ENCODE results near the gene OR2M5.

The OR2M5 gene

GRCh38 chr1:248144513-248145198 is at the start of gene OR2M5:
Gene OR2M5 (plus strand): TSS chr1:248145148. CDS start chr1:248145148, 0 bp downstream.
- no peak for DNase-seq

DNA sequence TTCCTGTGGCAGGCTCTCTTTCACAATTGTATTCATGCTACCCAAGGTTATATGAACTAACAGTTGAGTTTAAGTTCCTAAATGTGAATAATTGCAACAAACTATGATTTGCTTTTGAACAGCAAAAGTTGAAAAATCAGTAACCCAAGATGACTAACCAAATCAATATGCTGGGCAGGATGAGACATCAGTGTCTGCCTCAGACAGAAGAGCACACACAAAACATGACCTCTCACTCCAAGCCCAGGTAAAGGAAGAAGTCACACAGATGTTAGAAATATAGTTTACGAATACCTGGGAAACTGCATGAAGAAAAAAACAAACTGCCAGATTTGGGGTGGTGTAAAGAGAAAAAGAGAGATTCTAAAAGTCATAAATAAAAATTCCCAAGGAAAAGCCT is 46.4 kb upstream of the OR2M5 start:
- no peak for DNase-seq

- no peak for DNase-seq
Observed at GRCh38 chr1:248102847-248103246, 42.1 kb upstream of the OR2M5 start.

GRCh38 chr1:248111157-248111556 is 33.8 kb upstream of the OR2M5 start:
- no peak for DNase-seq

DNA sequence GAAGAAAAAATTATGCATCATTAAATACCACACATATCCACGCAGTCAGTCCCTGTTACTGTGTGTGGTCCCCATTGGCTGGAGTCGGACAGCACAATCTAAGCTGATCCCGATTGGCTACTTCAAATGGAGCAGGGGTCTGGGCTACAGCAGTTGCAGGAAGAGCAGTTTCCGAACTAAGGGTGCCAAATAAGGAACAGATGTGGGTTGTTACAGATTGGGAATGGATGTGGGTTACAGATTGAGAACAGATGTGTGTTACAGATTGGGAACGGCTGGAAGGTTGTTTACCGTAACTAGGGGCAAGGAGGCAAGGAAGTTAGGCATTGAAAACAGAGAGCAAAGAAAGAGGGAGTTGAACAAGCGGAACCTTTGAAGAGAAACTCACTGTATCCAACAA is 30.1 kb upstream of the OR2M5 start:
- no peak for DNase-seq

- DNase-seq: no peak
Observed at GRCh38 chr1:248127653-248128052, 17.3 kb upstream of the OR2M5 start.

GRCh38 chr1:248136811-248137210 is 8.1 kb upstream of the OR2M5 start:
- no peak for DNase-seq

GRCh38 chr1:248140846-248141245 is 4.1 kb upstream of the OR2M5 start:
- DNase-seq: no peak

- no peak for DNase-seq
Observed at GRCh38 chr1:248143311-248143710, 1.6 kb upstream of the OR2M5 start.

GRCh38 chr1:248152056-248152827 is 7.3 kb downstream of the OR2M5 start:
- DNase-seq: no peak

DNA sequence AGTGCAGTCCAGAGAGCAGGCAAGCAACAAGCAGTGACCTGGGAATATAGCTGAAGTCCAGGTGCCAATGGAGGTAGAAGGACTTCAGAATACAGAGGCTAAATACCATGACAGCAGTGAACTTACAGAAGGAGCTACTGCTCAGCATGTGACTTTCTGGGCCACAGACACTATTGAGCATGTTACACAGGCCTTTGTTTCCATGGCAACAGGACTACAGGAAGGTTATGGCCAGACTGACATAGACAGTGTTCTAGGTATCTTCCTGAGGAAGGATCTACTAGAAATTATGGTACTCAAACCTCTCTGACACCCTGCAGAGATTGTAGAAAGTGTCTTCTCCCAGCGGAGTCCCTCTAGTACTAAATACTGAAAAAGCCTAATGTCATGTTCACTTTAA is 11.0 kb downstream of the OR2M5 start:
- no peak for DNase-seq

- DNase-seq: no peak
Observed at GRCh38 chr1:248158758-248159157, 13.8 kb downstream of the OR2M5 start.

GRCh38 chr1:248164031-248164430 is 19.1 kb downstream of the OR2M5 start:
- no peak for DNase-seq

GRCh38 chr1:248165186-248165585 is 20.2 kb downstream of the OR2M5 start:
- DNase-seq: no peak

GRCh38 chr1:248174521-248174920 is 29.6 kb downstream of the OR2M5 start, which contains the start of gene OR2M2:
Gene OR2M2 (plus strand): TSS chr1:248174821. CDS start chr1:248179986, 5,165 bp downstream.
- DNase-seq: no peak

GRCh38 chr1:248183996-248184395 is 39.0 kb downstream of the OR2M5 start:
- no peak for DNase-seq

- DNase-seq: no peak
Observed at GRCh38 chr1:248187363-248187762, 42.4 kb downstream of the OR2M5 start.

- DNase-seq: no peak
Observed at GRCh38 chr1:248189026-248189425, 44.1 kb downstream of the OR2M5 start.

GRCh38 chr1:248194117-248194516 is 49.2 kb downstream of the OR2M5 start:
- DNase-seq: no peak
